Loucy (cell line): Measurements from ENCODE around the gene CCL14.

Experiments used
- H2AFZ ChIP-seq: fragments of 200-600 bp; sonication (generic); 2 replicates; pipeline ENCODE4 v1.6.0; 2016; ENCODE audit warnings: antibody characterized with exemption, mild to moderate bottlenecking, low read length, moderate library complexity
- H3F3A ChIP-seq: fragments of 200-600 bp; 2 replicates; pipeline ENCODE4 v1.6.0; 2016; ENCODE audit warnings: antibody characterized with exemption, low read depth, mild to moderate bottlenecking
- H3K27me3 ChIP-seq: fragments of 200-600 bp; sonication (generic); 2 replicates; pipeline ENCODE4 v1.6.1; 2014; ENCODE audit warnings: low read length, mild to moderate bottlenecking; ENCODE audit not compliant: insufficient read depth, poor library complexity, severe bottlenecking
- H3K36me3 ChIP-seq: fragments of 200-600 bp; sonication (generic); 2 replicates; pipeline ENCODE4 v1.6.1; 2016; ENCODE audit warnings: low read length; ENCODE audit not compliant: insufficient read depth
- H3K4me1 ChIP-seq: fragments of 200-600 bp; sonication (generic); 2 replicates; pipeline ENCODE4 v1.5.1; 2014; ENCODE audit warnings: low read length, mild to moderate bottlenecking; ENCODE audit not compliant: insufficient read depth, poor library complexity, severe bottlenecking
- H3K4me2 ChIP-seq: fragments of 200-600 bp; sonication (generic); 2 replicates; pipeline ENCODE4 v1.6.0; 2014; ENCODE audit warnings: antibody characterized with exemption, low read length, low read depth, mild to moderate bottlenecking; ENCODE audit not compliant: poor library complexity, severe bottlenecking
- H3K4me3 ChIP-seq: fragments of 200-600 bp; sonication (generic); 2 replicates; pipeline ENCODE4 v1.5.1; 2014; ENCODE audit warnings: low read length, mild to moderate bottlenecking, mixed read lengths; ENCODE audit not compliant: poor library complexity, severe bottlenecking
- H3K79me2 ChIP-seq: fragments of 200-600 bp; sonication (generic); 2 replicates; pipeline ENCODE4 v1.6.1; 2014; ENCODE audit warnings: low read length; ENCODE audit not compliant: insufficient read depth
- H3K9ac ChIP-seq: fragments of 200-600 bp; sonication (generic); 2 replicates; pipeline ENCODE4 v1.6.0; 2014; ENCODE audit warnings: mild to moderate bottlenecking, low read depth, low read length, moderate library complexity; ENCODE audit not compliant: poor library complexity, severe bottlenecking
- H3K9me2 ChIP-seq: fragments of 200-600 bp; sonication (generic); replicated peaks from 2 replicates; pipeline ENCODE4 v1.6.1; 2016; ENCODE audit warnings: low read depth, low read length, mixed read lengths
- H3K9me3 ChIP-seq: fragments of 200-600 bp; sonication (generic); 2 replicates; pipeline ENCODE4 v1.6.1; 2014; ENCODE audit warnings: mild to moderate bottlenecking, antibody characterized with exemption, low read length, low read depth; ENCODE audit not compliant: insufficient read depth
- H4K20me1 ChIP-seq: fragments of 200-600 bp; sonication (generic); 2 replicates; pipeline ENCODE4 v1.6.0; 2014; ENCODE audit warnings: antibody characterized with exemption, low read length, mild to moderate bottlenecking; ENCODE audit not compliant: insufficient read depth, poor library complexity, severe bottlenecking
- CTCF ChIP-seq: fragments of 200-600 bp; sonication (generic); conservative IDR thresholded peaks from 2 replicates; pipeline ENCODE4 v1.5.1; 2014; ENCODE audit warnings: mild to moderate bottlenecking, antibody characterized with exemption, low read length
- EZH2phosphoT487 ChIP-seq: fragments of 200-600 bp; IDR thresholded peaks from 2 replicates; pipeline ENCODE4 v1.6.1; 2018; ENCODE audit warnings: antibody characterized with exemption, mild to moderate bottlenecking, moderate library complexity, borderline replicate concordance

CCL14 gene

DNA sequence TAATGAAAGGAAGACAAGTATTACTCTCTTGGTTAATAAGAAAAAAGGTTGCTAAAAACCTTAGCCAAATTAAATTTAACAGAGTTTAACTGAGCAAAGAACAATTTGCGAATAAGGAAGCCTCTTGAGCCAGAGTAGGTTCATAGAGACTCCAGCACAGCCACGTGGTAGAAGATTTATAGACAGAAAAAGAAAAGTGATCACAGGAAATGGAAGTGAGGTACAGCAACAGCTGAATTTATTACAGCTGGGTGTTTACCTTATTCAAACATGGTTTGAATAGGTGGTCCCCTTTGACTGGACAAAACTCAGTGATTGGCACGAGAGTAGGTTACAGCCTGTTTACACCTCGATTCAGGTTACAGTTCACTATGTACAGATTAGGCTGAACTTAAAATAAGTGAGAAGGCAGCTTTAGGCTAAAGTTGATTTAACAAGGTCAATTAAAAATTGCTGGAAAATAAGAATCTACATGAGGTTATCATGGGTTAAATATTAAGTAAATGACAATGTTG is 18.1 kb upstream of the CCL14 start:
- H3K9me2 ChIP-seq: no peaks in the 10 kb centered on the region
- peaks cover 9% of the 10 kb centered on the region for H3K4me1 ChIP-seq
- peak overlapping the region; percentile 84 for H2AFZ ChIP-seq
- no peaks in the 10 kb centered on the region for H3K9me3 ChIP-seq
- no peak overlapping the region for H3K9ac ChIP-seq
- TF ChIP-seq CTCF (no peak), EZH2phosphoT487 (no peak)
- no peaks in the 10 kb centered on the region for H3F3A ChIP-seq
- no peaks in the 10 kb centered on the region for H4K20me1 ChIP-seq
- no peak overlapping the region for H3K4me3 ChIP-seq
- H3K36me3 ChIP-seq: no peaks in the 10 kb centered on the region
- no peaks in the 10 kb centered on the region for H3K27me3 ChIP-seq
- H3K4me2 ChIP-seq: peak overlapping the region; percentile 34
- H3K79me2 ChIP-seq: no peaks in the 10 kb centered on the region

- H3K27me3 ChIP-seq: no peaks in the 10 kb centered on the region
These were observed 16.1 kb upstream of the CCL14 start for GRCh38 chr17:36002631-36003030.

GRCh38 chr17:36001862-36002603 is 15.5 kb upstream of the CCL14 start:
- H2AFZ ChIP-seq: no peak overlapping the region
- H3K9ac ChIP-seq: no peak overlapping the region
- no peaks in the 10 kb centered on the region for H3K9me2 ChIP-seq
- no peak overlapping the region for H3K4me2 ChIP-seq
- peaks cover 9% of the 10 kb centered on the region for H3K4me1 ChIP-seq
- no peaks in the 10 kb centered on the region for H3F3A ChIP-seq
- no peaks in the 10 kb centered on the region for H4K20me1 ChIP-seq
- H3K36me3 ChIP-seq: no peaks in the 10 kb centered on the region
- no peaks in the 10 kb centered on the region for H3K27me3 ChIP-seq
- TF ChIP-seq CTCF (no peak), EZH2phosphoT487 (no peak)
- H3K9me3 ChIP-seq: no peaks in the 10 kb centered on the region
- H3K79me2 ChIP-seq: no peaks in the 10 kb centered on the region
- H3K4me3 ChIP-seq: no peak overlapping the region

More at GRCh38 chr17:36002631-36003030, 16.1 kb upstream of the CCL14 start:
- H3K4me3 ChIP-seq: no peak overlapping the region
- no peak overlapping the region for H3K9ac ChIP-seq
- H3K9me3 ChIP-seq: no peaks in the 10 kb centered on the region
- no peaks in the 10 kb centered on the region for H3F3A ChIP-seq
- H3K36me3 ChIP-seq: no peaks in the 10 kb centered on the region
- TF ChIP-seq EZH2phosphoT487 (no peak), CTCF (no peak)
- H2AFZ ChIP-seq: no peak overlapping the region
- no peaks in the 10 kb centered on the region for H4K20me1 ChIP-seq
- no peaks in the 10 kb centered on the region for H3K79me2 ChIP-seq
- no peak overlapping the region for H3K4me2 ChIP-seq
- no peaks in the 10 kb centered on the region for H3K9me2 ChIP-seq
- H3K4me1 ChIP-seq: peaks cover 9% of the 10 kb centered on the region
